Right lobe of liver (tissue), 6 donors: ENCODE results near the gene IGFALS. TPM values are rescaled to one million over a fixed set of nuclear protein-coding genes. Genes with fewer than 3 reads are reported as not detected.

ENCODE experiments used
- ATAC-seq, 4 donors: fragments of 200-7000 bp; cut with Tn5 transposase; one replicate each; pipeline ENCODE4 v1.9.1; 2020; ENCODE audit warnings: mild to moderate bottlenecking in 4 of 4, moderate library complexity in 4 of 4
- DNase-seq, 3 donors: peaks; one replicate each; pipeline ENCODE4 v3.0.0-alpha.2; 2020
- H3K27ac ChIP-seq, 3 donors: fragments of 200-600 bp; one replicate each; pipeline ENCODE4 v1.8.0; 2022
- H3K27me3 ChIP-seq, 2 donors: fragments of 200-600 bp; one replicate each; pipeline ENCODE4 v1.8.0; 2022
- H3K36me3 ChIP-seq, 4 donors: fragments of 200-600 bp; sonication (generic) in 1 of 4; one replicate each; pipeline versions ENCODE4 v1.5.1 to v1.8.0; 2017 to 2022; ENCODE audit warnings: control low read depth in 1 of 4
- H3K4me1 ChIP-seq, 4 donors: fragments of 200-600 bp; sonication (generic) in 1 of 4; one replicate each; pipeline versions ENCODE4 v1.5.1 to v1.8.0; 2017 to 2022; ENCODE audit warnings: control low read depth in 1 of 4
- H3K4me3 ChIP-seq, 3 donors: fragments of 200-600 bp; one replicate each; pipeline ENCODE4 v1.8.0; 2022
- H3K9me3 ChIP-seq, 4 donors: fragments of 200-600 bp; sonication (generic) in 1 of 4; one replicate each; pipeline versions ENCODE4 v1.5.1 to v1.8.0; 2017 to 2022; ENCODE audit warnings: control low read depth in 1 of 4
- CTCF ChIP-seq, 4 donors: fragments of 200-600 bp in 3 of 4; fragments of 450-650 bp in 1 of 4; IDR thresholded peaks; one replicate each; pipeline versions ENCODE4 v1.5.1 to v1.8.0; 2016 to 2022; ENCODE audit warnings: antibody characterized with exemption in 4 of 4, mild to moderate bottlenecking in 2 of 4
- POLR2A ChIP-seq: fragments of 450-650 bp; IDR thresholded peaks from one replicate; pipeline ENCODE4 v1.6.1; 2017; ENCODE audit warnings: antibody characterized with exemption, mild to moderate bottlenecking
- WGBS: methylation state at CpG from one replicate; pipeline ENCODE4 v1.1.6; 2018; ENCODE audit warnings: low coverage, low lambda C conversion rate; ENCODE audit not compliant: insufficient coverage; ENCODE audit errors: missing lambda C conversion rate; 5-methylcytosine and 5-hydroxymethylcytosine counted together
- intact Hi-C, 2 donors: fragments of 100-400 bp; cut with DNase I; formaldehyde crosslinking; loops; one replicate each; pipeline versions ENCODE4 v1.11.2 to v1.14.1; 2022
- total RNA-seq, 6 experiments: library from RNA; depleted of rRNA in 2 of 6; stranded (reverse); fragments of >200 nt in 2 of 6; fragmentation: NEBNext Ultra II Directional in 3 of 6; extraction: Animal tissue kit (Norgen Biotek cat#: 25700) in 3 of 6; gene quantifications; one replicate each; pipeline versions ENCODE4 v1.1.0 to v1.2.4, GENCODE V29; 2016 to 2023
- donor health status: DM: no; HTN: yes; CAD: no.
- donor health status: DM: no; HTN: no; CAD: no.
- donor health status: DM: no; HTN: no; CAD: no.
- donor health status: DM: no; HTN: yes; CAD: no.
- donor health status: DM: no; HTN: yes; CAD: no.

IGFALS gene
- total RNA-seq, 6 experiments from 2014 or later, result 38.7 to 124 (median 85.3) TPM

GRCh38 chr16:1772362-1772907 lies 21.1 kb downstream of the IGFALS start, which contains the start of gene EME2:
Gene EME2 (plus strand): TSS chr16:1772810. CDS start chr16:1773228, 418 bp downstream.
- no peak for DNase-seq
- TF ChIP-seq POLR2A (no peak), CTCF (IDR thresholded peaks at IDR 0.05) (no peak)
- WGBS, result under 1% methylated on average over 15 of the region's 53 CpGs
- H3K4me1 ChIP-seq, result peaks cover 0 to 22% (median 6%) of the 10 kb centered on the region in 4 donors
- H3K27ac ChIP-seq, result peak within 1 kb of the TSS; percentile 81 to 93 (median 84)
- no peaks in the 10 kb centered on the region for H3K9me3 ChIP-seq
- ATAC-seq, result peak; percentile 0 to 7 (median 2)
- intact Hi-C loops, result no loop called here
- no peaks in the 10 kb centered on the region for H3K27me3 ChIP-seq
- peak within 1 kb of the TSS; percentile 94 to 100 (median 98) for H3K4me3 ChIP-seq
- peaks cover 0 to 18% (median 2%) of the 10 kb centered on the region in 4 donors for H3K36me3 ChIP-seq

GRCh38 chr16:1771864-1772361 lies 21.6 kb downstream of the IGFALS start:
- intact Hi-C loops, result no loop called here
- H3K4me3 ChIP-seq, result peak overlapping the region; percentile 94 to 100 (median 98)
- TF ChIP-seq CTCF (IDR thresholded peaks at IDR 0.05) (no peak), POLR2A (no peak)
- DNase-seq, result no peak
- 13% methylated on average over 8 of the region's 22 CpGs for WGBS
- H3K27ac ChIP-seq, result peak overlapping the region; percentile 15 to 93 (median 53)
- no peaks in the 10 kb centered on the region for H3K27me3 ChIP-seq
- H3K9me3 ChIP-seq, result no peaks in the 10 kb centered on the region
- H3K36me3 ChIP-seq, result peaks cover 0 to 12% (median under 1%) of the 10 kb centered on the region in 4 donors
- H3K4me1 ChIP-seq, result peaks cover 0 to 22% (median 6%) of the 10 kb centered on the region in 4 donors
- no peak for ATAC-seq

GRCh38 chr16:1771188-1771863 lies 22.2 kb downstream of the IGFALS start, which contains the start of gene NME3:
Gene NME3 (minus strand): TSS chr16:1771543. CDS start chr16:1771534, 9 bp downstream.
- WGBS, result no CpG with 5 or more reads among the region's 79 CpGs
- peak; percentile 33 to 59 (median 51) for ATAC-seq
- peak; percentile 86 for DNase-seq
- peak within 1 kb of the TSS; percentile 94 to 100 (median 98) for H3K4me3 ChIP-seq
- no peaks in the 10 kb centered on the region for H3K27me3 ChIP-seq
- peaks cover 0 to 11% (median 0%) of the 10 kb centered on the region in 4 donors for H3K36me3 ChIP-seq
- TF ChIP-seq CTCF (IDR thresholded peaks at IDR 0.05), result no peak
- no peak for TF ChIP-seq POLR2A
- peaks cover 0 to 22% (median 6%) of the 10 kb centered on the region in 4 donors for H3K4me1 ChIP-seq
- H3K27ac ChIP-seq, result peak within 1 kb of the TSS; percentile 20 to 93 (median 84)
- H3K9me3 ChIP-seq, result no peaks in the 10 kb centered on the region
- intact Hi-C loops, result no loop called here

- Histone ChIP-seq H3K27me3 (no peaks in the 10 kb centered on the region), H3K27ac (peak overlapping the region; percentile 20 to 53 (median 51)), H3K9me3 (no peaks in the 10 kb centered on the region), H3K36me3 (peaks cover 0 to 16% (median 0%) of the 10 kb centered on the region in 4 donors), H3K4me3 (peak overlapping the region; percentile 94 to 100 (median 98)), H3K4me1 (peaks cover 0 to 22% (median 6%) of the 10 kb centered on the region in 4 donors)
- DNase-seq (peak; percentile 78 to 82 (median 79)), ATAC-seq (peak; percentile 5 to 40 (median 30))
- intact Hi-C loops, result no loop called here
- TF ChIP-seq CTCF (IDR thresholded peaks at IDR 0.05), result no peak
- no peak for TF ChIP-seq POLR2A
- 13% methylated on average over 6 of the region's 81 CpGs for WGBS
Observed at GRCh38 chr16:1770328-1771187, 22.9 kb downstream of the IGFALS start.
